PC-9 (cell line): ENCODE measurements around the gene CD276. TPM values are rescaled to one million over a fixed set of nuclear protein-coding genes. Genes with fewer than 3 reads are reported as not detected.

Source experiments
- BruUV-seq: library from RNA; stranded (reverse); fragments of 400-500 nt; replicated peaks from 2 replicates; lab custom pipeline; 2021; lab: Mats Ljungman, UMichigan
- CTCF ChIA-PET: fragments of 300-600 bp; sonication (Branson Sonifier 250); formaldehyde crosslinking; loops from one replicate; lab custom pipeline; 2022; ENCODE audit warnings: antibody characterized with exemption; lab: Charles Lee
- POLR2A ChIA-PET: fragments of 300-600 bp; sonication (Branson Sonifier 250); formaldehyde crosslinking; loops from one replicate; lab custom pipeline; 2022; ENCODE audit warnings: antibody characterized with exemption; ENCODE audit not compliant: unreplicated experiment; lab: Charles Lee
- DNase-seq, 2 experiments: peaks; one replicate each; pipeline versions ENCODE4 v3.0.0 to v3.0.0-alpha.2; 2015 to 2022; ENCODE audit warnings: mixed read lengths in 1 of 2
- H2AFZ ChIP-seq: fragments of 200-600 bp; sonication (generic); 2 replicates; pipeline ENCODE4 v1.8.1; 2017; ENCODE audit warnings: antibody characterized with exemption
- H3F3A ChIP-seq: fragments of 200-600 bp; sonication (generic); 2 replicates; pipeline ENCODE4 v1.8.1; 2017; ENCODE audit warnings: antibody characterized with exemption, mild to moderate bottlenecking, low read depth; ENCODE audit not compliant: insufficient read depth
- H3K27ac ChIP-seq: fragments of 200-600 bp; sonication (generic); 2 replicates; pipeline ENCODE4 v1.6.1; 2016; ENCODE audit warnings: mixed run types
- H3K27me3 ChIP-seq: fragments of 200-600 bp; sonication (generic); 2 replicates; pipeline ENCODE4 v1.6.1; 2016; ENCODE audit warnings: low read depth, mixed run types; ENCODE audit not compliant: insufficient read depth
- H3K36me3 ChIP-seq: fragments of 200-600 bp; sonication (generic); 2 replicates; pipeline ENCODE4 v1.6.1; 2016; ENCODE audit warnings: low read depth, mixed run types
- H3K4me1 ChIP-seq: fragments of 200-600 bp; sonication (generic); replicated peaks from 2 replicates; pipeline ENCODE4 v1.6.1; 2016; ENCODE audit warnings: mixed run types; ENCODE audit not compliant: insufficient read depth
- H3K4me2 ChIP-seq: fragments of 200-600 bp; sonication (generic); 2 replicates; pipeline ENCODE4 v1.6.1; 2017; ENCODE audit warnings: mixed run types
- H3K4me3 ChIP-seq: fragments of 200-600 bp; sonication (generic); 2 replicates; pipeline ENCODE4 v1.6.1; 2016; ENCODE audit warnings: mixed run types
- H3K79me2 ChIP-seq: fragments of 200-600 bp; sonication (generic); 2 replicates; pipeline ENCODE4 v1.6.1; 2017; ENCODE audit warnings: low read depth, mixed run types
- H3K9me2 ChIP-seq: fragments of 200-600 bp; sonication (generic); 2 replicates; pipeline ENCODE4 v1.8.1; 2017; ENCODE audit warnings: mild to moderate bottlenecking; ENCODE audit not compliant: insufficient read depth
- H3K9me3 ChIP-seq: fragments of 200-600 bp; sonication (generic); 2 replicates; pipeline ENCODE4 v1.8.1; 2016; ENCODE audit warnings: low read depth; ENCODE audit not compliant: insufficient read depth
- H4K20me1 ChIP-seq: fragments of 200-600 bp; sonication (generic); 2 replicates; pipeline ENCODE4 v1.8.1; 2017; ENCODE audit not compliant: insufficient read depth
- CTCF ChIP-seq: fragments of 200-600 bp; sonication (generic); conservative IDR thresholded peaks from 2 replicates; pipeline ENCODE4 v1.6.1; 2017; ENCODE audit warnings: mixed run types, antibody characterized with exemption, mild to moderate bottlenecking, moderate library complexity
- EZH2 ChIP-seq: fragments of 200-600 bp; sonication (generic); IDR thresholded peaks from 2 replicates; pipeline ENCODE4 v1.8.0; 2017; ENCODE audit warnings: antibody characterized with exemption, low read depth
- intact Hi-C: fragments of 100-400 bp; cut with micrococcal nuclease; formaldehyde crosslinking; loops from one replicate; pipeline ENCODE4 v1.10.0; 2022; ENCODE audit not compliant: unreplicated experiment
- total RNA-seq: library from RNA; stranded (reverse); gene quantifications from 2 replicates; pipeline ENCODE4 v1.2.3, GENCODE V29; 2021

Gene CD276
- total RNA-seq, 1 experiment from 2014 or later = 82.6 TPM

GRCh38 chr15:73647259-73648013, 36.7 kb upstream of the CD276 start:
- Histone ChIP-seq H3F3A (peaks cover 31% of the 10 kb centered on the region), H3K27ac (peak overlapping the region; percentile 66), H3K9me2 (no peaks in the 10 kb centered on the region), H3K9me3 (no peaks in the 10 kb centered on the region), H3K4me1 (peaks cover 33% of the 10 kb centered on the region), H3K4me3 (no peak overlapping the region), H3K27me3 (no peaks in the 10 kb centered on the region), H3K4me2 (peak overlapping the region; percentile 40), H3K79me2 (no peaks in the 10 kb centered on the region), H4K20me1 (no peaks in the 10 kb centered on the region), H3K36me3 (no peaks in the 10 kb centered on the region), H2AFZ (no peak overlapping the region)
- intact Hi-C loops = no loop called here
- TF ChIP-seq EZH2 = no peak
- no peak for TF ChIP-seq CTCF
- peak; percentile 72 to 86 for DNase-seq
- ChIA-PET POLR2A (no interaction called here), CTCF (interaction anchor here (1.2 kb wide), 1 partner anchor 11 kb away, joined by 4 read pairs; no protein-coding TSS in a partner anchor)
- no TSS peak for BruUV-seq

GRCh38 chr15:73648014-73648295, 36.2 kb upstream of the CD276 start:
- H3K4me3 ChIP-seq = no peak overlapping the region
- peaks cover 33% of the 10 kb centered on the region for H3K4me1 ChIP-seq
- DNase-seq = no peak
- no peak overlapping the region for H2AFZ ChIP-seq
- ChIA-PET POLR2A (no interaction called here), CTCF (no interaction called here)
- no peaks in the 10 kb centered on the region for H3K9me3 ChIP-seq
- peak overlapping the region; percentile 40 for H3K4me2 ChIP-seq
- no peaks in the 10 kb centered on the region for H3K79me2 ChIP-seq
- no peaks in the 10 kb centered on the region for H3K36me3 ChIP-seq
- H4K20me1 ChIP-seq = no peaks in the 10 kb centered on the region
- H3K27ac ChIP-seq = peak overlapping the region; percentile 65
- intact Hi-C loops = no loop called here
- H3F3A ChIP-seq = peaks cover 31% of the 10 kb centered on the region
- TF ChIP-seq EZH2 (no peak), CTCF (no peak)
- H3K9me2 ChIP-seq = no peaks in the 10 kb centered on the region
- H3K27me3 ChIP-seq = no peaks in the 10 kb centered on the region
- no TSS peak for BruUV-seq

GRCh38 chr15:73650416-73651126, 33.6 kb upstream of the CD276 start:
- TF ChIP-seq EZH2 = no peak
- TF ChIP-seq CTCF = no peak
- Histone ChIP-seq H3K4me3 (no peak overlapping the region), H3K4me2 (no peak overlapping the region), H3K9me2 (no peaks in the 10 kb centered on the region), H2AFZ (no peak overlapping the region), H4K20me1 (no peaks in the 10 kb centered on the region), H3K36me3 (no peaks in the 10 kb centered on the region), H3K9me3 (no peaks in the 10 kb centered on the region), H3K27me3 (no peaks in the 10 kb centered on the region), H3K27ac (no peak overlapping the region), H3F3A (peaks cover 31% of the 10 kb centered on the region), H3K4me1 (peaks cover 33% of the 10 kb centered on the region), H3K79me2 (no peaks in the 10 kb centered on the region)
- BruUV-seq = no TSS peak
- ChIA-PET POLR2A (interaction anchor here (0.8 kb wide), 1 partner anchor 892 kb away, joined by 10 read pairs; no protein-coding TSS in a partner anchor), CTCF (no interaction called here)
- intact Hi-C loops = loop anchor here (1.0 kb wide), 1 partner anchor 35 kb away; no protein-coding TSS in a partner anchor
- DNase-seq = peak in 1 of 2 experiments; percentile 43
